ENCODE results near the gene ANKRD66. TPM values are rescaled to one million over a fixed set of nuclear protein-coding genes. Genes with fewer than 3 reads are reported as not detected.

The ANKRD66 gene
- total RNA-seq, 1 experiment from 2014 or later: not detected

GRCh38 chr6:46772762-46773161, 26.0 kb downstream of the ANKRD66 start:
- H3K27me3 Mint-ChIP-seq (ENCODE audit: low read depth): peaks cover 5% of the 10 kb centered on the region
- no peak overlapping the region for H2BK120ac ChIP-seq (ENCODE audit: low read depth, low read length, poor library complexity, severe bottlenecking)
- TF ChIP-seq CTCF (conservative IDR thresholded peaks at IDR 0.05): no peak

More at GRCh38 chr6:46772762-46773161, 26.0 kb downstream of the ANKRD66 start:
- Mint-ChIP-seq H3K4me3 (no peak overlapping the region), H3K27ac (no peak overlapping the region), H3K9me3 (no peaks in the 10 kb centered on the region), H3K36me3 (ENCODE audit: insufficient read depth in 1 of 3, low read depth in 3 of 3) (0 out of 7 replicates have a peak, but pooled peaks cover 0 to 2% (median 0%) of the 10 kb centered on the region in 3 experiments), H3K4me1 (no peaks in the 10 kb centered on the region; a peak in 2 of 4 replicates)
- no peaks in the 10 kb centered on the region for H3K4me1 ChIP-seq (ENCODE audit: insufficient read depth, low read length)
- no peak overlapping the region for H2BK20ac ChIP-seq (ENCODE audit: low read depth, low read length, poor library complexity, severe bottlenecking)
- H2AK5ac ChIP-seq (ENCODE audit: insufficient read length, low read length): no peak overlapping the region
- no peak overlapping the region for H3K4ac ChIP-seq (ENCODE audit: low read depth, low read length)
- H4K5ac ChIP-seq (ENCODE audit: insufficient read length, low read depth, low read length): no peak overlapping the region
- H2BK12ac ChIP-seq (ENCODE audit: insufficient read length, low read depth, low read length): no peak overlapping the region
- H3K27ac ChIP-seq (ENCODE audit: insufficient read length, low read depth, low read length): no peak overlapping the region
- DNase-seq: no peak
- no peak overlapping the region for H3K14ac ChIP-seq (ENCODE audit: insufficient read depth, low read length)
- no peak overlapping the region for H3T11ph ChIP-seq (ENCODE audit: low read length)
- no peaks in the 10 kb centered on the region for H3K9me3 ChIP-seq (ENCODE audit: control insufficient read depth, low read depth, low read length)
- H3K23me2 ChIP-seq (ENCODE audit: insufficient read length, low read depth, low read length, poor library complexity, severe bottlenecking): no peaks in the 10 kb centered on the region
- H4K8ac ChIP-seq (replicated peaks; ENCODE audit: insufficient read length, low read depth, low read length): no peak overlapping the region
- no peaks in the 10 kb centered on the region for H3K27me3 ChIP-seq (ENCODE audit: insufficient read depth, low read length)
- H3K56ac ChIP-seq (ENCODE audit: insufficient read length, low read depth, low read length): no peak overlapping the region
- no peaks in the 10 kb centered on the region for H4K20me1 ChIP-seq (ENCODE audit: control insufficient read depth, insufficient read depth, insufficient read length)
- H3K79me2 ChIP-seq (ENCODE audit: insufficient read depth, low read length): no peaks in the 10 kb centered on the region
- no peak overlapping the region for H3K9ac ChIP-seq (ENCODE audit: extremely low read depth, insufficient read length, low read length)
- no CpG with 5 or more reads among the region's 2 CpGs for WGBS (ENCODE audit: extremely low coverage, insufficient read length, low lambda C conversion rate)
- H4K91ac ChIP-seq (ENCODE audit: insufficient read length, low read depth, low read length): no peak overlapping the region
- no peaks in the 10 kb centered on the region for H3K79me1 ChIP-seq (ENCODE audit: insufficient read depth, low read depth, low read length, poor library complexity, severe bottlenecking)
- no peak overlapping the region for H3K18ac ChIP-seq (ENCODE audit: insufficient read length, low read depth, low read length)
- no peak overlapping the region for H2BK5ac ChIP-seq (ENCODE audit: insufficient read length, low read length)
- H3K23ac ChIP-seq (ENCODE audit: insufficient read length, low read depth, low read length): no peak overlapping the region
- no peak overlapping the region for H3K4me2 ChIP-seq (ENCODE audit: insufficient read depth, insufficient read length, low read length)
- H2AFZ ChIP-seq (ENCODE audit: low read length): no peak overlapping the region
- H2BK15ac ChIP-seq (ENCODE audit: low read depth, low read length): no peak overlapping the region
